Amygdala (tissue), 56 donors: Measurements from ENCODE around the gene CPLX4.
A peak's percentile ranks its signal among the peaks of the same experiment; 100 is the strongest.
"Not testable (repeated sequence)": the region's sequence is repeated elsewhere in the genome, so short reads cannot be mapped to it uniquely, and the experiment has no call there.

Source experiments
- DNase-seq, 56 donors: peaks; one replicate each; lab custom pipeline; 2025; lab: John Stamatoyannopoulos, UW

The CPLX4 gene

DNA sequence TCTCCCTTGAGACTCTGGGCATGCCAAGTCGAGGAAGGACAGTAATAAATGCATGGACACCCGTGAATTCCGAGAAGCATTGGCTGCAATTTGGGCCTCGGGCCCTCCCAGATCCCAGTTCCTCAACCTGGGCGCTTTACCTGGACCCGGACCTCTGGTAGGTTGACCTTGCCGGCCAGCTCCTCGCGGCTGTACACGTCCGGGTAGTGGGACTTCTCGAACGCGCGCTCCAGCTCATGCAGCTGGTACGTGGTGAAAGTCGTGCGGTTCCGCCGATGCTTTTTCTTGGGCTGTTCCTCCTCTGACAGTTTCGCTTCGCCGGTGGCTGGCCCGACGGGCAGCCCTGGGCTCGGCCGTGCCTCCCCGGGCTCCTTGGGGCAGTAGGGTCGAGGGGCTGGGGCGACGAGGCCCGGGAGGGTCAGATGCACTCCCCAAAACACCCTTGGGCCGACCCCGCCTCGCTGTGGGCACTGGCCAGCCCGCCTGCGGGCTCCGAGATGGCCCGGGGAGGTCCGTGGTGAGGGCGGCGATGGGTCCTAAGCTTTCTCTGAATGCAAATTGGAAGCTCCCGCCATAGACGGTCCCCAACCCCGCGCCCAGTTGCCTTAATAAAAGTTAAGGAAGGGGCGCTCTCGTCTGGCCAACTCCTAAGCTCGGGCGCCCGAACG lies 46.1 kb downstream of the CPLX4 start:
- no peak for DNase-seq

DNA sequence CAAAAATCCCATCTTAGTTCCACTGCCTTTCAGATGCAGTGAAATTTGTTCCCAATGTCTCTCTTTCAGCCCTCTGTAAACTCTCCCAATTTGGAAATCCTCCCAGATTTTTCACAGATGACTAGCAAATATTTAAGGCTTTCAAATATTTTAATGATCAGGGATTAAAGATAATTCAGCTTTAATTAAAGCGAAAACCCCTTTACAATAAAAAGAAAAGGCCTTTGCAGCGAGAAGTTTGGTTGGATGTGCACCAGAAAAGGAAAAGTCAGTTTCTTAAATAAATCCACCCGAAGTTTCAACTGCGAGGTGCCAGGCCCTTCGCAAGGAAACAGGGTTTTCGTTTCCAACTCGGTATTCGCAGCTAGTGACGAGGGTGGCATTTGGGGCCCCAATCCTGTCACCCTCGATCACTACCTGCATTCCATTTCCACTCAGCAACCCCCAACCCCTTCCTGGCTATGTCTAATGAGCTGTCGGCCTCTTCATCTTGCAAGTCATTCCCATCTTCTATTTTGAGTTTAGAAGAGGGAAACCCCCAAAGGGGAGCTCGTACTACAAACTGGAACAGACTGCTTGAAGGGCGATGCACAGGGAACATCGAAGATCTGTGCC lies 46.7 kb downstream of the CPLX4 start:
- no peak for DNase-seq

DNA sequence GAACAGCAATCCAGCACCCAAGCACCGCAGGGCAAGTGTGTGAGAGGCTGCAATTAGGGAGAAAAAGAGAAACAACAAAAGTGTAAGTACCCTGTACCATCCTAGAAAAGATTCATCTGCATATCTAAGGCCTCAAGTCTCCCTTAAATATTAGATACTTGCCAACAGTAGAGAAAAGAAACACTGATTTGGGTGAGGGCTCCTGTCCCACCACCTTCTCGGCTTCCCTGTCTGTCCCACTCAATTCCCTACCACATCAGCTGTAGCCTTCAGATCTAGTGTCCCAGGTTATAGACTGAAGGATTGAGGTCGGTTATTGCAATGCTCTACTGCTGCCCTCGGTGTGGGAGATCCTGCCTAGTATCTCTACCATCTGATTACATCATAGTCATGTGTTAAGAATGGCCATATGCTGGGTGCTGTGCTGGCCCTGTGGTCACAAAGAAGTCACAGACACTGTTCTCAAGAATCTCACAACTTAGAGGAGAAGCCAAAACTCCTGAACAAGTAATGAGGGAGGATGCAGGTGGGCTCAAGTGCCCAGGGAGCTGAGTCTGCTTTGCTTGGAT lies 47.7 kb downstream of the CPLX4 start:
- no peak for DNase-seq

DNA sequence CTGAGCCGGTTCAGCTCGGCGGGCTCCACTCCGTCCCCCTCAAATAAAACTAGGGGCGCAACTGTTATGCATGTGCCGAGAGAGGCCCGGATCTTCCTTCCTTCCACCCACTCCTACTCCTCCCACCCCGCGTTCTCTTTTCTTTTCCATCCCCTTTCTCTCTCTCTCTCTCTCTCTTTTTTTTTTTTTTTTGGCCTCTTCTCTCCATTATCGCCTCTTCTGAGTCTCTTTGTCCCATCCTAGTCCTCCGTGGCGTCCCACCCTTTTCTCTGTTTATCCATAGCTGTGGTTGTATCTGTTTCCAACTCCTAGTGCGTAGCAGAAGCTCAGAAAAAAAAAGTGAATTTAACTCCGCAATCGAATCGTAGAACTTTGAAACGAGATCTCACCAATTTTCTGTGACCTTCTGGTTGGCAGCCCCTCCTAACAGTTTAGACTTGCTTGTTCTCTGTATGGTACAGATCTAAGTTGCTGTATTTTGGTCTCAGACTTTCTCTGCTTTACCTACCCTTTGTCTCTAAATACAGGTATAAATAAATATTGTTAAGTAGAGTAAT lies 48.8 kb downstream of the CPLX4 start:
- no peak for DNase-seq

DNA sequence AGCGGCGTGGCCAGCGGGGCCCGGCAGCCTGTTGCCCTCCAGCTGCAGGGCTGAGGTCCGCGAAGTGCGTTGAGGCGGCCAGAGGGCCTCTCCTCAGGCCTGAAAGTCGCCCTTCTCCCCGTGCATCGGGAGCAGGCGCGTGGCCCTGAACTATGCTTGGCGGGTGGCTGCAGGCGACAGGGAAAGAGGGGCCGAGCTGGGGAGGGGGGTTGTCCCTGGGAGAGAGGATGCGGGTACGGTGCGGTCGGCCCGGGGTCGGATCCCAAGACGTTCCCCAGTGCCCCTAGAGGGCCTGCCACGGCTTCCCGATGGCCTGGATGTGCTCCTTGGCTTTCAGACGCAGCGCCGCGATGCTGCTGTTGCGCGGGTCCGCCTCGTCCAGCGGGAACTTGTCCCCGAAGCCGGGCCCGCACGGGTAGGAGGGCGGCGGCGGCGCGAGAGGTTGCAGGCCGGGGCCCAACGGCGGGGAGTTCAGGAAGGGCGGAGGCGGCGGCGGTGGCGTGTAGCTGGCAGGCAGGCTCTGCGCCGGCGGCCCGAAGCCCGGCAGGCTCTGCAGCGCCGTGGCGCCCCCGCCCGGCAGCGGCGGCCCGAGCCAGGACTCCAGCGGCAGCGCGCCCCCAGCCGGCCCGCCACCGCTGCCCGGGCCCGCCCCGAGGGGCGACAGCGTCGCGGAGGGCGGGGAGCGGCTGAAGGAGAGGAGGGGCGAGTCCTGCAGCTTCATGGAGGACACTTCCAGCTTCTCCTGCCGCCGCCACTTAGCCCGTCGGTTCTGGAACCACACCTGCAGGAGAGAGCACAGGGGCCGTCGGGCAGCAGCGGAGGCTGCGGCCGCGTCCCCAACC lies 49.5 kb downstream of the CPLX4 start:
- peak in 1 of 56 donors; percentile 13 for DNase-seq

DNA sequence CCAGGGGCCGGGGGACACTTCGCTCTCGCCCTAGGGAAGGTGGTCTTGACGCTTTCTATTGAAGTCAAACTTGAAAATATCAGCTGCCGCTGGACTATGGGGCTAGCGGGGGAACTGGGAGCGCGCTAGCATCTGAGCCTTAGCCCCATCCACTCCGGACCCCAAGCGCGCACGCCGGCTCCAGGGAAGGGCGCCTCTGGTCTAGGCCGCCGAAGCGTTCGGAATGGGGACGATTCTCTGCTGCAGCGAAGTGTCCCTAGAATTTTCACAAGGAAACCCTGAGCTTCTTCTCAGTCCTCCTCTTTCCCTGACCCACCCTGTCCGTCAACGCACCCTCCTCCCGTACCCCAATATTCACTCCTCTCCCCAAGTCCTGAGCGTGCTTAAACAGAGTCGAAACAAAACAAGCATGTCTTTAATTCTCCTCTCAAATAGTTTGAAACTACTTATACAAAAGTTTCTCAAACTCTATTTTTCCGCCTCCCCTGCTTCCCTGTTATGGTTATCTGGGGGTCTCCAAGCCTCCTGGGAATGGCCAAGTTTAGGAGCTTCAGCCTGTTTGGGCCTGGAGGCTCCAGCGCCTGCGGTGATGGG lies 50.2 kb downstream of the CPLX4 start:
- DNase-seq, result no peak

DNA sequence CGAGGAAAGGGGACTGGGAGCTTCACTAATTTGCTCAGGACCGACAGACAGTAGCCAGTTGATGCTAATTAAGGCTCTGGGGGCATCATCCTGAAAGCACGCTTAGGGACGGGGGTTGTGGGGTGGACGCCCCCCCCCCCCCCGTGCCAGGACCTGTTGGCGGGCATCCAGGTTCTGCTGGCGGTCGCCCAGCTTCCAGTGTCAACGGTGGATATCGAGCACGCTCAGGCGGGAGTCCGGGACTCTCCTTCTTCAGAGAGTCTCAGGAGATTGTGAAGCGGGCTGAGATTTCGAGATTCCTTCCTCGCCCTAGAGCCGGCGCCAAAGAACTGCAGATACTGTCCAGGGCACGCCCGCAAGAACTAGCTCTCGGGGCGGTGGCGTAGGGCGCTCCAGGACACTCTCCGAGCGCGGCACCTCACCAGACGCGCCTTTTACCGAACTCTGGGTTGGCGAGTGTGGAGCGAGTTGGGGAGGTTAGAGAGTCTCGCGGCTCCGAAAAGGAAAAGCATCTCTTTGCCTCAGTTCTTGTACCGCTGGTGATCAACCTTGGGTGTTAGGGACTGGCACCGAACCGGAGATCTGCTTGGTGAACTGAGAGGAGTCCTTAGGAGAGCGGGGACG lies 50.8 kb downstream of the CPLX4 start:
- no peak for DNase-seq

DNA sequence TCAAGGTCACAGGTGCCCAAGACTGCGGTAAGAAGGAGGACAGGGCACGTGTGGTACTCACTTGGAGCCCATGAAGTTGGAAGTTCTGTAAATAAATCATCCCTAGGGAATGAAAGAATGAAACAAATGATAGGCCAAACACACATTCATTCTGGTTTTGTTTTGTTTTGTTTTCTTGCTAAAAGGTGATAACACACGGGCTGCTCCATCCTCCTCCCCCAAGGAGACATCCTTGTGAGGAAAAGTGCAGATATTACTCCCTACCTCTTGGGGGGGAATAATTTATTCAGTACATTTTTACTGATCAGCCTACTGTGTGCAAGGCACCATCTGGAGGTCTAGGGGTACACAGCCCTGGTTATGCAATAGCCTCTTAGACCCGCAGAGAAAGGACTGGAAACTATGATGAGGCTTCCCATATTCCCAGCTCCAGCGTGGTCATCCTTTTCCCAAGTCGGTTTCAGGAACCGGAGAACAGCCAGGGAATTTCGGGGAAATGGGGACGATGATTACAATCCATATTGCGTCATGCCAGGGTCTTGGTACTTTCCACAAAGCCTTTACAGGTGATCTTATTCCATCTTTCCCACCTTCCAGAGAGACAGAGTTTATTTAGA lies 51.5 kb downstream of the CPLX4 start:
- no peak for DNase-seq

DNA sequence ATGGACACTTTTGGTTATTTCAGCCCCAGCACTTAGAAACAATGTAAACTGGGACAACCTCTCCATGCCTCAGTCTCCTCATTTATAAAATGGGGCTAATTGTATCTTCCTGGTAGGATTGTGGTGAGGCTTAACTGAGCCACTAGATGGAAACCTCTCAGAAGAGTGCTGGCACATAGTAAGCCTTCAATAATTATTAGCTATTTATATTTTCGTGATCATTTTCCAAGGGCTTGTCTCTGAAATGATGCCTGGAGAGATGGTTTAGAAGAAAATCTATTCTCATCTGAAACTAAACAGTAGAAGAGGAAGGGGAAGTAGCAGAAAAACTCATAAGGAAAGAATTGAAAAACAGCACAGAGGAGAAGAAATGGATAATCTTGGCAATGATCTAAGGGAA lies 52.0 kb downstream of the CPLX4 start:
- DNase-seq, result no peak

DNA sequence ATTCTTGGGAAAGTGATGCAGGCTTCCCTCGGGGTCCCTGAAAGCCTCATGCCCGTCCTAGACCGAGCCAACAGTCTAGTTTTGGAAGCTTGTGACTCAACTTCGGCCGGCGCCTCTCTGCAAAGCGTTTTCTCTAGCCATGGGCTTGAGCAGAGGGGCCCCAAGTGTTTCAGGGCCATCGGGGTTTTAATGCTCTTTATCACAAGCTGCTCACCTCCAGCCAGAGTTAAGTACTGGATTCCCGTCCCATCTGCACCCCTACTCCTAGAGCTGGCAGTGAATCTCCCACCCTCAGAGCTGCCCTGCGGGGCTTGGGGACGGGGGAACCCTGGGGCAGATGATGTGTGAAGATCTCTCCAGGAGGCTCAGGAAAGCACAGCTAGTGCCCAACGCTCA lies 52.5 kb downstream of the CPLX4 start:
- no peak for DNase-seq

DNA sequence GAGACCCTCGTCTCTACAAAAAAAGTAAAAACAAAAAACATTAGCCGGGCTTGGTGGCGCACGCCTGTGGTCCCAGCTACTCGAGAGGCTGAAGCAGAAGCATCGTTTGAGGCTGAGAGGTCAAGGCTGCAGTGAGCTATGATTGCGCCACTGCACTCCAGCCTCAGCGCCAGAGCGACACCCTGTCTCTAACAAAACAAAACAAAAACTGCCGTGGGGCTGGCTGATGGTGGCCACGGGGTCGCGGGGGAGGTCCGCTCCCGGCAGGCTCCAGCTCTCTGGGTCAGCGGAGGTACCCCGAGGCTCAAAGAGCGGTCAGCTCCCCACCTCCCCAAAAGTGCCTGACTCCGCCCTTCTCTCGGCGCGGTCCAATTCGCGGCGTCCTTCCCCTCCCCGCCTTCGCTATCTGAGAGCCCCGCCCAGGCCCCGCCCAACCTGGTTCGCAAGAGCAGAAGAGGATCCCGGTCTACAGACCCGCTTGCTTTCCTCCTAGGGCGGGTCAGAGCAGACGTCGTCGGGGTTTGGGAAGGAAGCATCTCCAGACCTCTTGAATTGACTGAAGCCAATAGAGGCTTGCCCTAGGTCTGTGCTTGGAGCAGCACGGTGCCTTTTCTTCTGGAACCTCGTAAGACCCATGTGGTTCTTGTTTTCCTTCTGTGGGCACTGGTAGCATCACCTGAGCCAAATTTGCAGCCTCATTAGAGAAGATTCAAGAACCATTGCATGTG lies 53.0 kb downstream of the CPLX4 start:
- no peak for DNase-seq

DNA sequence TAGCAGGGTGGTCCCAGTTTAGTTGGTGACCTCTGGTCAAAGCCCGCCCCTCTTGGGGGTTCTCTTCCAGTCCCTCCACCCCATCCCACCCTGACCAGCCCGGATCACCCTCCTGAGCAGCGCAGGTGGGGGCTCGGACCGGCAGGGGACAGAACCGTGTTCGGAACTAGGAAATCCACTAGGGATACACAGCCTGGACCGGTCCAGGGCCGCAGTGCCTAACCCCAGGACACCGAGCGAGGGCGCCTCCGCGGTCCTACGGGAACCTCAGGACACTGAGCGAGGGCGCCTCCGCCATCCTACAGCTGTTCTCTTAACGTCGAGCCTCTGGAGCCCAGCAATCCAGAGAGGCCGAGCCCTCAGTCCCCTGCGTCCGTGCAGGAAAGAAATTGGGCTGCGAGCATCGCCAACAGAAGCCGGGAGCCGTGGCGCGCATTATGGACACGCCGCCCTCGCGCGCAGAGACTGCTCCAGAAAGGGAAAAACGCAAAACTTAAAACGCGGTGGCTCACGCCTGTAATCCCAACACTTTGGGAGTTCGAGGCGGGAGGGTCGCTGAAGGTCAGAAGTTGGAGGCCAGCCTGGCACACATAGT lies 53.7 kb downstream of the CPLX4 start:
- DNase-seq, result no peak

DNA sequence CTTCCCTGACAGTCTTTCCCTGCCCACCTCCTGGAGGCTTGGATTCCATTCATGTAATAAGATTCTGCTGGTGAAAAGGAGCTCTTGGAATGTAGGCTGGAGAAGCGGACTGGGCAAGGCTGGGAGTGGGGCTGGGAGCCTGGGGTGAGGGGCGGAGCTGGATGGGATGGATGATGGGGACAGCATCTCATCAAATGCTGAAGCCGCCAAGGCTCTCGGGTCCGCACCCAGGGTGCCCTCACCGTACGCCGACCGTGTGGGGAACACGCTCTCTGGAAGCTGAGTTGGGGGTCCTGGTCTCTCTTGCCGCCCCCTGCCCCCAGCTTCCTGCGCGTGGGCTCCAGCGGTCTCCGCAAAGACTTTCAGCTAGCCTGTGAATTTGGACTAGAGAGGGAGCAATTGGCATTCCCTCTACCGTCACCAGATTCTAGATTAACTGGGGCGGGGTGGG lies 54.3 kb downstream of the CPLX4 start:
- no peak for DNase-seq

DNA sequence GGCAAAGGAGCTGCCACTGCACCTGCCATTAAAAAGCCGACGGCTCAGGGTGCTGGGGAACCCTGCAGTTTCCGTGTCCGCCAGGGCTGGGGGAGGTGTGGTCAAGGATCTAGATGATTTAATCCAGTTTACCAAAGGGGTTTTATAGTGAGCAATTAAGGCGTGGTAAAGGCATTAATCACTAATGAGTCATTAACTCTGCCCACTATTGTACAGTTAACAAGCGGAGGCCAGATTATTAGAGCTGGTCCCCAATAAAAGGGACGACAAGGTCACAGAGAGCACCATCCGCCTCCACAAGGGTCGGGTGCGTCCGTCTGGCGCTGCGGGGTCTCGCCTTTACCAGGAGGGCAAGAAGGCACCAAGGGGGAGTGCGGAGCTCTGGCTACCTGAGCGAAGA lies 54.8 kb downstream of the CPLX4 start:
- no peak for DNase-seq

DNA sequence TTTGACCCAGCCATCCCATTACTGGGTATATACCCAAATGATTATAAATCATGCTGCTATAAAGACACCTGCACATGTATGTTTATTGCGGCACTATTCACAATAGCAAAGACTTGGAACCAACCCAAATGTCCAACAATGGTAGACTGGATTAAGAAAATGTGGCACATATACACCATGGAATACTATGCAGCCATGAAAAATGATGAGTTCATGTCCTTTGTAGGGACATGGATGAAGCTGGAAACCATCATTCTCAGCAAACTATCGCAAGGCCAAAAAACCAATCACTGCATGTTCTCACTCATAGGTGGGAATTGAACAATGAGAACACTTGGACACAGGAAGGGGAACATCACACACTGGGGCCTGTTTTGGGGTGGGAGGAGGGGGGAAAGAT lies 56.2 kb downstream of the CPLX4 start:
- DNase-seq, result not testable (repeated sequence)

DNA sequence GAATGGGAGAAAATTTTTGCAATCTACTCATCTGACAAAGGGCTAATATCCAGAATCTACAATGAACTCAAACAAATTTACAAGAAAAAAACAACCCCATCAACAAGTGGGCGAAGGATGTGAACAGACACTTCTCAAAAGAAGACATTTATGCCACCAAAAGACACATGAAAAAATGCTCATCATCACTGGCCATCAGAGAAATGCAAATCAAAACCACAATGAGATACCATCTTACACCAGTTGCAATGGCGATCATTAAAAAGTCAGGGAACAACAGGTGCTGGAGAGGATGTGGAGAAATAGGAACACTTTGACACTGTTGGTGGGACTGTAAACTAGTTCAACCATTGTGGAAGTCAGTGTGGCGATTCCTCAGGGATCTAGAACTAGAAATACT lies 56.6 kb downstream of the CPLX4 start:
- not testable (repeated sequence) for DNase-seq

DNA sequence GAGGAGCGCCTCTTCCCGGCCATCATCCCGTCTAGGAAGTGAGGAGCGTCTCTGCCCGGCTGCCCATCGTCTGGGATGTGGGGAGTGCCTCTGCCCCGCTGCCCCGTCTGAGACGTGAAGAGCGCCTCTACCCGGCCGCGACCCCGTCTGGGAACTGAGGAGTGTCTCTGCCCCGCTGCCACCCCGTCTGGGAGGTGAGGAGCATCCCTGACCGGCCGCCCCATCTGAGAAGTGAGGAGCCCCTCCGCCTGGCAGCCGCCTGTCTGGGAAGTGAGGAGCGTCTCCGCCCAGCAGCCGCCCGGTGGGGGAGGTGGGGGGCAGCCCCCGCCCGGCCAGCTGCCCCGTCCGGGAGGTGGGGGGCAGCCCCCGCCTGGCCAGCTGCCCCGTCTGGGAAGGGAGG lies 63.0 kb downstream of the CPLX4 start:
- not testable (repeated sequence) for DNase-seq

DNA sequence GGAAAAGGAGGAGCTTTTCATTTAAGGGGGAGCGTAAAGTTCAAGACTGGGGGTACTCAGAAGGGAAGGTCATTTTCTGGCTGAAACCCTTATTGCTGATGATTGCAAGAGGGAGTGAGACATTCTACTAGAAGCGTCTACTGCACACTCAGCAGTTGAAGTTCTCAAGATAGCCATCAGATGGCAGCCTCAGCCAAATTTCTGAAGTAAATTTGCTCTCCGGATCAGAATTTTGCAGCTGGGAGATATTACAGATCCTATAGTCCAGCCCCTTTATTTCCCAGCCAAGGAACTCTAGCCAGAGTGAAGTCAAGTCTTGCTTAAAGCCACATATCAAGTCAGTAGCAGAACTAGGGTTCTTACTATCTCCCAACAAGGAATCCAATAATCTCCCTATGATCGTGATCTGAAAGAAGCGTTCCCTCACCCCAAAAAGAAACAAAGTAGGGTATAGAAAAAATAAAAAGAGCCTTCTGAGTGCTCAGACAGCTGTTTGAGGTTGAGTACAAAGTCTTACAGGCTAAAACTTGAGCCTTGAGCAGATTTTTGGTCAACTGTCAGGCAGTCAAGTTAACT lies 69.2 kb downstream of the CPLX4 start:
- peak in 24 of 56 donors; percentile 4 to 74 (median 28) for DNase-seq
